Activated CD8-positive, alpha-beta memory T cell treated with anti-CD3 and anti-CD28 coated beads for 48 hours (primary cell): ENCODE measurements around the gene TBCD.
"Not testable (repeated sequence)": the region's sequence is repeated elsewhere in the genome, so short reads cannot be mapped to it uniquely, and the experiment has no call there.

Source experiments
- DNase-seq, 3 experiments: peaks; one replicate each; pipeline ENCODE4 v3.0.0-alpha.2; 2020; ENCODE audit warnings: low read depth in 2 of 3, low spot score in 2 of 3

The TBCD gene

GRCh38 chr17:82966415-82966814, 214.6 kb downstream of the TBCD start:
- DNase-seq: no peak

- DNase-seq: no peak
Measured at GRCh38 chr17:82967268-82968032, 215.6 kb downstream of the TBCD start.

GRCh38 chr17:82968033-82968841, 216.4 kb downstream of the TBCD start:
- not testable (repeated sequence) for DNase-seq

- DNase-seq: no peak
Measured at GRCh38 chr17:82970067-82970466, 218.2 kb downstream of the TBCD start.

GRCh38 chr17:82970818-82971590, 219.1 kb downstream of the TBCD start:
- no peak for DNase-seq

GRCh38 chr17:82972836-82973372, 221.0 kb downstream of the TBCD start:
- DNase-seq: no peak

GRCh38 chr17:82973456-82974135, 221.7 kb downstream of the TBCD start:
- DNase-seq: no peak

GRCh38 chr17:82974136-82974952, 222.5 kb downstream of the TBCD start:
- no peak for DNase-seq

- DNase-seq: no peak
Measured at GRCh38 chr17:82976982-82977488, 225.2 kb downstream of the TBCD start.

GRCh38 chr17:82977606-82978005, 225.7 kb downstream of the TBCD start:
- no peak for DNase-seq

- DNase-seq: no peak
Measured at GRCh38 chr17:82978765-82979349, 227.0 kb downstream of the TBCD start.

- DNase-seq: no peak
Measured at GRCh38 chr17:82979718-82980117, 227.9 kb downstream of the TBCD start.

GRCh38 chr17:82980632-82981031, 228.8 kb downstream of the TBCD start:
- DNase-seq: no peak

- no peak for DNase-seq
Measured at GRCh38 chr17:82981141-82981730, 229.4 kb downstream of the TBCD start.

GRCh38 chr17:82983510-82984248, 231.8 kb downstream of the TBCD start:
- no peak for DNase-seq

- DNase-seq: not testable (repeated sequence)
Measured at GRCh38 chr17:82984249-82984617, 232.4 kb downstream of the TBCD start.

- no peak for DNase-seq
Measured at GRCh38 chr17:82984751-82985427, 233.0 kb downstream of the TBCD start.

GRCh38 chr17:82985428-82985805, 233.6 kb downstream of the TBCD start:
- no peak for DNase-seq
